ENCODE data around the gene RCN2. TPM values are rescaled to one million over a fixed set of nuclear protein-coding genes. Genes with fewer than 3 reads are reported as not detected.

The RCN2 gene
- total RNA-seq, 1 donor from 2014 or later: 82.2 TPM

- no peak for DNase-seq (ENCODE audit: low read depth)
- no peak overlapping the region for H3K4me3 ChIP-seq (ENCODE audit: low read depth, low read length)
- TF ChIP-seq, protein P1, sequence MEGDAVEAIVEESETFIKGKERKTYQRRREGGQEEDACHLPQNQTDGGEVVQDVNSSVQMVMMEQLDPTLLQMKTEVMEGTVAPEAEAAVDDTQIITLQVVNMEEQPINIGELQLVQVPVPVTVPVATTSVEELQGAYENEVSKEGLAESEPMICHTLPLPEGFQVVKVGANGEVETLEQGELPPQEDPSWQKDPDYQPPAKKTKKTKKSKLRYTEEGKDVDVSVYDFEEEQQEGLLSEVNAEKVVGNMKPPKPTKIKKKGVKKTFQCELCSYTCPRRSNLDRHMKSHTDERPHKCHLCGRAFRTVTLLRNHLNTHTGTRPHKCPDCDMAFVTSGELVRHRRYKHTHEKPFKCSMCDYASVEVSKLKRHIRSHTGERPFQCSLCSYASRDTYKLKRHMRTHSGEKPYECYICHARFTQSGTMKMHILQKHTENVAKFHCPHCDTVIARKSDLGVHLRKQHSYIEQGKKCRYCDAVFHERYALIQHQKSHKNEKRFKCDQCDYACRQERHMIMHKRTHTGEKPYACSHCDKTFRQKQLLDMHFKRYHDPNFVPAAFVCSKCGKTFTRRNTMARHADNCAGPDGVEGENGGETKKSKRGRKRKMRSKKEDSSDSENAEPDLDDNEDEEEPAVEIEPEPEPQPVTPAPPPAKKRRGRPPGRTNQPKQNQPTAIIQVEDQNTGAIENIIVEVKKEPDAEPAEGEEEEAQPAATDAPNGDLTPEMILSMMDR (conservative IDR thresholded peaks at IDR 0.05; ENCODE audit: low read depth, low read length): no peak
These were observed 17.8 kb upstream of the RCN2 start for GRCh38 chr15:76913737-76914136.

- no peak for DNase-seq (ENCODE audit: low read depth)
- TF ChIP-seq, protein P1 (conservative IDR thresholded peaks at IDR 0.05; ENCODE audit: low read depth, low read length): no peak
- no peak overlapping the region for H3K4me3 ChIP-seq (ENCODE audit: low read depth, low read length)
These were observed 15.2 kb upstream of the RCN2 start for GRCh38 chr15:76916369-76916768.

- no peak for DNase-seq (ENCODE audit: low read depth)
- TF ChIP-seq, protein P1 (conservative IDR thresholded peaks at IDR 0.05; ENCODE audit: low read depth, low read length): no peak
- H3K4me3 ChIP-seq (ENCODE audit: low read depth, low read length): no peak overlapping the region
These were observed 3.3 kb upstream of the RCN2 start for GRCh38 chr15:76928201-76928600.

DNA sequence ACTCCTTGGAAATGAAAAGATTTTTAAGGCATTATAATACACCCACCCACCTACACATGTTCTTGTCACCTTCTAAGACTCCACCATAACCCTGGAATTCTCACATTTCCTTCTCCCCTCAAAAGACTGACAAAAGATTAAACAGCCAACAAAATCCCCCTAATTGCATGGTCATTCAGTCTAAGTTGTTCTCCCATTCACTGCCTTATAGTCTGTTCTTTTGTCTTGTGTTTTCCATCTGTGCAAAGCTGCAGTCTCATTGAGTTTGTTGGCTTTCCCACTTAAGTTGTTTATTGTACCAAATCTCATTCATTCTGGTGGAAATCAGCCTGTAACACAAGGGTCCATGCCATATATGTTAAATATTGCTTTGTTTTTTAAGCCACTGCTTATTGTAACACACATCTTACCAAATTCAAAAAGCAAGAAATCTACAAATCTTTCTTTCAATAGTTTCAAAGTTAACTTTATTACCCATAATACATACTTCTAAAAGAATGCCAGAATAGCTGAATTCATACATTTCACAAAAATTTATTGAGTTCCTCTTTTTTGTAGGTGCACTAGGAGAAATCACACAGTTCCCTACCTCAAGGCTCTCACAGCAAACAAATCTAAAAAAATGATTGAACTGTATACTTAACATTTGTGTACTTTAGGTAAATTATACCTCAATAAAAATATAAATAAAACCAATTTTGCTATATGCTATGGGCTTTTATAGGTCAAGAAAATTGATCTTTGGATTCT, 2.4 kb upstream of the RCN2 start:
- TF ChIP-seq, protein P1 (conservative IDR thresholded peaks at IDR 0.05; ENCODE audit: low read depth, low read length): no peak
- no peak overlapping the region for H3K4me3 ChIP-seq (ENCODE audit: low read depth, low read length)
- no peak for DNase-seq (ENCODE audit: low read depth)

GRCh38 chr15:76930831-76931396, 635 bp upstream of the RCN2 start:
- no peak for DNase-seq (ENCODE audit: low read depth)
- H3K4me3 ChIP-seq (ENCODE audit: low read depth, low read length): peak overlapping the region; percentile 77
- TF ChIP-seq, protein P1 (conservative IDR thresholded peaks at IDR 0.05; ENCODE audit: low read depth, low read length): no peak

- H3K4me3 ChIP-seq (ENCODE audit: low read depth, low read length): peak overlapping the region; percentile 77
- TF ChIP-seq, protein P1 (conservative IDR thresholded peaks at IDR 0.05; ENCODE audit: low read depth, low read length): no peak
- no peak for DNase-seq (ENCODE audit: low read depth)
These were observed 802 bp downstream of the RCN2 start for GRCh38 chr15:76932135-76932966.

All from epithelial cell of proximal tubule (primary cell).